ENCODE results near the gene TRIP11. TPM values are rescaled to one million over a fixed set of nuclear protein-coding genes. Genes with fewer than 3 reads are reported as not detected.

Gene TRIP11
- total RNA-seq, 2 experiments from 2014 or later = 15.1 to 44.4 TPM

- H3K9me2 ChIP-seq (ENCODE audit: insufficient read depth, low read length) = no peaks in the 10 kb centered on the region
- BruUV-seq (replicated peaks) = no TSS peak
- ChIA-PET POLR2A (interaction anchor here (0.6 to 0.7 kb wide), 3 partner anchors 9 to 469 kb away, joined by 3 to 5 read pairs (median 3); no protein-coding TSS in a partner anchor), CTCF (ENCODE audit: unreplicated experiment) (no interaction called here)
- TF ChIP-seq CTCF (conservative IDR thresholded peaks at IDR 0.05; ENCODE audit: low read length) = no peak
- TF ChIP-seq EZH2phosphoT487 (IDR thresholded peaks at IDR 0.05; ENCODE audit: borderline replicate concordance, low read depth, low read length) = no peak
- no peaks in the 10 kb centered on the region for H3K36me3 ChIP-seq (ENCODE audit: insufficient read depth, low read length)
- no peak overlapping the region for H2AFZ ChIP-seq (ENCODE audit: low read length)
- H3K4me2 ChIP-seq (ENCODE audit: low read length) = no peak overlapping the region
- no peak overlapping the region for H3K4me3 ChIP-seq (ENCODE audit: low read depth, low read length, poor library complexity, severe bottlenecking)
- H4K20me1 ChIP-seq (ENCODE audit: insufficient read depth, low read length) = no peaks in the 10 kb centered on the region
- no peaks in the 10 kb centered on the region for H3K9me3 ChIP-seq (ENCODE audit: low read length)
- intact Hi-C loops (cut with micrococcal nuclease; ENCODE audit: unreplicated experiment) = no loop called here
- H3K27ac ChIP-seq (ENCODE audit: low read depth, low read length, poor library complexity, severe bottlenecking) = no peak overlapping the region
- no peaks in the 10 kb centered on the region for H3K79me2 ChIP-seq (ENCODE audit: insufficient read depth, low read depth, low read length)
- DNase-seq (ENCODE audit: low spot score) = no peak
- H3K4me1 ChIP-seq (ENCODE audit: insufficient read depth, low read length, poor library complexity, severe bottlenecking) = no peaks in the 10 kb centered on the region
These were observed 93.9 kb downstream of the TRIP11 start for GRCh38 chr14:91945751-91946621.

DNA sequence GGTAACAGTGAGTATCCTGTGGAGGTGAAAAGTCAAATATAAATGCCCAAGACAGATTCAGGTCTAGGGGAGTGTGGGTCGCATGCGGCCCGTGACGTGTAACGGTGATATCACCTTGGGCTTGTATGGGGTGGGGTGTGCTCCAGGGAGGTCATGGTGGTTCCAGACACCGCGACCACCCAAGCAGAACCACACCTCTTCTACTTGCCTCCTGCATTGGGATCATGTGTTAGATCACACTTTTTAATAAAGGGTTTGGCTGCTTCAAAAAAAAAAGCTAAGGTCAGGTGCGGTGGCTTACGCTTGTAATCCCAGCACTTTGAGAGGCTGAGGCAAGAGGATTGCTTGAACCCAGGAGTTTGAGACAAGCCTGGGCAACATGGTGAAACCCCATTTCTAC, 96.9 kb downstream of the TRIP11 start:
- BruUV-seq (replicated peaks) = no TSS peak
- no peak for DNase-seq (ENCODE audit: low spot score)
- H4K20me1 ChIP-seq (ENCODE audit: insufficient read depth, low read length) = no peaks in the 10 kb centered on the region
- intact Hi-C loops (cut with micrococcal nuclease; ENCODE audit: unreplicated experiment) = no loop called here
- no peak overlapping the region for H2AFZ ChIP-seq (ENCODE audit: low read length)
- TF ChIP-seq CTCF (conservative IDR thresholded peaks at IDR 0.05; ENCODE audit: low read length) (no peak), EZH2phosphoT487 (IDR thresholded peaks at IDR 0.05; ENCODE audit: borderline replicate concordance, low read depth, low read length) (no peak)
- no peaks in the 10 kb centered on the region for H3K36me3 ChIP-seq (ENCODE audit: insufficient read depth, low read length)
- H3K79me2 ChIP-seq (ENCODE audit: insufficient read depth, low read depth, low read length) = no peaks in the 10 kb centered on the region
- no peaks in the 10 kb centered on the region for H3K9me3 ChIP-seq (ENCODE audit: low read length)
- no peaks in the 10 kb centered on the region for H3K4me1 ChIP-seq (ENCODE audit: insufficient read depth, low read length, poor library complexity, severe bottlenecking)
- POLR2A ChIA-PET = no interaction called here
- H3K27ac ChIP-seq (ENCODE audit: low read depth, low read length, poor library complexity, severe bottlenecking) = no peak overlapping the region
- CTCF ChIA-PET (ENCODE audit: unreplicated experiment) = no interaction called here
- no peaks in the 10 kb centered on the region for H3K9me2 ChIP-seq (ENCODE audit: insufficient read depth, low read length)
- no peak overlapping the region for H3K4me3 ChIP-seq (ENCODE audit: low read depth, low read length, poor library complexity, severe bottlenecking)
- no peak overlapping the region for H3K4me2 ChIP-seq (ENCODE audit: low read length)

DNA sequence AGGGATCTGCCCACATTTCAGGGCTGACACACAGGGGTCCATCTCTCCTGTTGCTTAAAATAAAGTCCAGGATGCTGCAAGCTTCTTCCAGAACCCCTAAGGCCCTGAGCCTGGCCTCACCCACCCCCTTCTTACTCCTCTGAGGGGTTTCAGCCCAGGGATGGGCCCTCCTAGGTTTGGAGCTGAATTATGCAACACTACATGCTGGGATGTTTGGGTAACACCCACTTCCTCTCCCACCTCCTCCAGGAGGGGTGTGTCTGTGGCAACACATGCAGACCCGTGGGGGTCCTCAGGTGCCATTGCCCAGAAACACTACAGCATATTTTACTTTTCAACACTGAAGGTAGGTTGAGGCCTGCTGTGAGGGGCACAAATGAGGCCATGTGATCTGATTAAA, 97.7 kb downstream of the TRIP11 start:
- no peak overlapping the region for H3K27ac ChIP-seq (ENCODE audit: low read depth, low read length, poor library complexity, severe bottlenecking)
- intact Hi-C loops (cut with micrococcal nuclease; ENCODE audit: unreplicated experiment) = no loop called here
- H3K4me3 ChIP-seq (ENCODE audit: low read depth, low read length, poor library complexity, severe bottlenecking) = no peak overlapping the region
- ChIA-PET CTCF (ENCODE audit: unreplicated experiment) (no interaction called here), POLR2A (no interaction called here)
- no peaks in the 10 kb centered on the region for H3K79me2 ChIP-seq (ENCODE audit: insufficient read depth, low read depth, low read length)
- H4K20me1 ChIP-seq (ENCODE audit: insufficient read depth, low read length) = no peaks in the 10 kb centered on the region
- H2AFZ ChIP-seq (ENCODE audit: low read length) = no peak overlapping the region
- no peaks in the 10 kb centered on the region for H3K4me1 ChIP-seq (ENCODE audit: insufficient read depth, low read length, poor library complexity, severe bottlenecking)
- no peak overlapping the region for H3K4me2 ChIP-seq (ENCODE audit: low read length)
- H3K9me3 ChIP-seq (ENCODE audit: low read length) = no peaks in the 10 kb centered on the region
- BruUV-seq (replicated peaks) = no TSS peak
- no peak for TF ChIP-seq CTCF (conservative IDR thresholded peaks at IDR 0.05; ENCODE audit: low read length)
- no peak for TF ChIP-seq EZH2phosphoT487 (IDR thresholded peaks at IDR 0.05; ENCODE audit: borderline replicate concordance, low read depth, low read length)
- DNase-seq (ENCODE audit: low spot score) = no peak
- no peaks in the 10 kb centered on the region for H3K9me2 ChIP-seq (ENCODE audit: insufficient read depth, low read length)
- H3K36me3 ChIP-seq (ENCODE audit: insufficient read depth, low read length) = no peaks in the 10 kb centered on the region

All from OCI-LY7 (cell line).